NOMO-1 treated with DMSO at 0.1 percent for 48 hours (cell line): Measurements from ENCODE around the gene PITPNM3.
"Not testable (repeated sequence)": the region's sequence is repeated elsewhere in the genome, so short reads cannot be mapped to it uniquely, and the experiment has no call there.

Experiments used
- DNase-seq: peaks from one replicate; lab custom pipeline; 2025; ENCODE audit not compliant: unreplicated experiment; lab: John Stamatoyannopoulos, UW

The PITPNM3 gene

DNA sequence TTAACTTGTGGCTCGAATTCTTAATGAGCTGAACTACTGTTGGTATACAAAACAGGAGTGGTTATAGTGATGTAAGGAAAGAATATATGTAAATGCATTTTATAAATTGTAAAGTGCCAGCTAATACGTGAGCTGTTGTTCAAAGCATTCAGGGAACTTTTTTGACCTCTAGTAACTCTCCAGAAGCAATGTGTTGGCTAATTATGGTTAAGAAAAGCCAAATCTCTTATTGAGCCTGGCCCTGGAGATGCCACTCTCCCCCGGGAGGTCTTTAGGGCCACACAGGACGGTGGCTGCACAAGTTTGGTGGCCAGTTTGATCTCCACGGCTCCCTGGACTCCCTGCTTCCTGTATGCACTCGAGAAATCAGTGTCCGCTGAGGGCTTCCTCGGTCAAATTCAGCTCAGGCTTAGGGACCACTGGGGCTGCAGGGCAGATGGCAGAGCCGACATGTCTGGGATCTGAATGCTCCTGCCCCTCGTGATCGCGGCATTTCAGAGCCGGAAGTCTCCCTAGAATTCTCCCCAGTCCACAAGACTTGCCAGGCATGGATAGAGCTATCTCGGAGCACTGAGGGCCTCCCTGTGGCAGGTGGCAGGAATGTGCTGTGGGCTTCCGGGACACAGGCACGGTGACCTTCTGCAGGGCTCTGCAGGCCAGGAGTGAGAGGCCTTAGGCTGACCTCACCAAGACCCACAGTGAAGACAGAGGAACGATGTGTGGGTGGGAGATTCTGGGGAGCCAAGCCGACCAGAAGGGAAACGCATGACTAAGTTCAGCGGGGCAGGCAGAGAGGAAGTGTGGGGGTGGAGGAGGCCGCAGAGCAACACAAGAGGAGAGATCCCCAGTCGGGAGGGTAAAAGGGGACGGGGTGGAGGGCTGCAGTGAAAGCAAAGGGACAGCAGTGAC, 18.6 kb upstream of the PITPNM3 start:
- peak; percentile 31 for DNase-seq

DNA sequence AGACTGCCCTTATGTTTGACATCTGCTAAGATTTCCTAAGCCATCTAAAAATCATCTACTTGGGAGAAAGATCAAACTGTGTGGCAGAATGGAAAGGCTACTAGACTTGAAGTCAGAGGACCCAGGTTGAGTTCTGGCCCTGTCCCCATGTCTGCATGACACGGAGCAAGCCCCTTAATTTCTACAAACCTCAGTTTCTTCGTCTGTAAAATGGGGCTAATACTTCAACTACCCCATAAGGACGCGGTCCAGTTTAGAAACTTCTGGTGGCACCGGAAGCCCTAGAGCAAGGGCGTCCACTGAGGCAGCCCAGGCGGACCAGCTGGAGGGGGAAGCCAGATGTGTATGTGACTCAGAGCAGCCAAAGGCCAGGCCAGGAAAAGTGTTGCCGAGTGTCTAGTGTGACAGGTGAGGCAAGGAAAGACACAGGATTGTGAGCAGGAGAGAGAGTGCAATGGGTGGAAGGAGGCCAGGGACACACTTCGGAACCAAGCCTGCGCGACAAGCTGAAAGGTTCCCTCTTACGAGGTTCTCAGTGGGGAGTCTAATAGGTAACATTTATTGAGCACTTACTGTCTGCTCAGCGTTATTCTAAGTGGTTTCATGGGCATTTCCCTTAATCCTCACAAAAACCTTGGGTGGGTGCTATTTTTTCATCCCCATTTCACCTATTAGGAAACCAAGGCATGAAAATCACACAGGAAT, 17.8 kb upstream of the PITPNM3 start:
- no peak for DNase-seq

DNA sequence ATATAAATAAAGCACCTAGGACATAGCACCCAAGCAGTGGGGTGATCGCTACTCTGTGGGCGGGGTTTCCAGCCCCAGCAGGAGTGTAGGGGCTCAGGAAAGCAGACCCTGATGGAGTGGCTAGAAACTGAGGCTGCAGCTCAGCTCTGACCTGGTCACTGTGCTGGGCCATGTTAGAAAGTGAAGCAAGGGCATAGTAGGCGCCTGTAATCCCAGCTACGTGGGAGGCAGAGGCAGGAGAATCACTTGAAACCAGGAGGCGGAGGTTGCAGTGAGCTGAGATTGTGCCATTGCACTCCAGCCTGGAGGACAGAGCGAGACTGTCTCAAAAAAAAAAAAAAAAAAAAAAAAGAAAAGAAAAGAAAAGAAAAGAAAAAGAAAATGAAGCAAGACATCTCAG, 17.1 kb upstream of the PITPNM3 start:
- DNase-seq: not testable (repeated sequence)

DNA sequence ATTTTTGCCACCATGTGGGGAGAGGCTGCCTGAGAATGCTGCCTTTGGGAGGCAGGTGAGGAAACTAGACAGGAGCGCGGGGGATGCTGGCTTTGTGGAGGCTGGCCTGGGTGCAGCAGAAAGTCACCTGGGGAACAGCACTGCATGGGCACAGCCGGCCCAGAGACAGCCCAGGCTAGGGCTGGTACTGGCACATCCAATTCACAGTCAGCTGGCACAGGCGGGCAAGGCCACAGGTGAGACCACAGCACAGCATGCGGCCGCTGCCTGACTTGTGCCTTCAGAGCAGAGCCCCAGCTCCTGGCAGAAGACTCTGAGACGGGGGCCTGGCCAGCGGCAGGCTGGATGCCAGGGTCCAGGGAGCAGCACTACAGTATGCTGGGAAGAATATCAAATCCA, 16.6 kb upstream of the PITPNM3 start:
- DNase-seq: no peak

DNA sequence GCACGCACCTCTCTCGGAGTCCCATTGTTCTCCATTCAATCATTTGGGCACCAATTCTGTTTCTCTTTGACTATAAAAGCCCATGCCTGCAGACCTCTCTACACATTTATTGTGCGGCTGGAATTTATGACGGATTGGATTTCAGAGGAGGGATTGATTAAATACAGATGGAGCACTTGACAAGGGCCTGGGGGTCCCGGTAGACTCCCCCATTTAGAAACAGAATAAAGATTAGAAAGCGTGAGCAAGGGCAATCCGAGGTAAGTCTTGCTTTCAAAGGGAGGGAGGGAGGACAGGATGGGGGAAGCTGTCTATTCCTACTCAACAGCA, 15.1 kb upstream of the PITPNM3 start:
- no peak for DNase-seq

DNA sequence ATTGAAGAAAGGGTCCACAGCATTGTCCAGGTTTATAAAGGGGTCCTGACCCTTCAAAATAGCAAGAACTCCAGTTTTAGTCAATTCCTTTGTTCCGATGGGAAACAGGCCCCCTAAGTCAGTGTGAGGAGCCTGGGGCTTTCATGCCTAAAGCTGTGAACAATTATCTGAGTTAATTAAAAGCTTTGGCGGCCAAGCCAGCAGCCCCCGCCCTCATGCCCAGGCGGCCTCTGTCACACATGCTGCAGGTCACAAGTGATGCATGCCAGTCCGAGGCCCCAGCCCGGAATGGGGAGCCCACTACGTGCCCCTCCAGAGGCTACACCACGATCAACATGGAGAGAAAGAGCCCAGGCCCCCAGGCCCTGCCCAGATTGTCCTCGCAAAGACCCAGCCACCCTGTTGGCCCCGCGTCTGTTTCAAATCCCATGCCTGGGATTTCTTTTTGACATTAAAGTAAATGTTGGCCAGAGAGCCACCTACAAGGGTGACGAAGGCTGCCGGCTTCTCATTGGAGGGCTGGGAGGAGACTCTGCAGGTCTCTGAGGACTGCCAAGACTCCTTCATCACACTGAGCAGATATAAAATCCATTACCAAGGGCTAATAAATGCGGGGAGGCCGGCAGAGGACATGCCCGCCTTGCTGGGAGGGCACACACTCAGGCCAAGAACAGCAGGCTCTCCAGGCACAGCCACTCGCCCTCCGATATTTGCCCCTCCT, 14.5 kb upstream of the PITPNM3 start:
- DNase-seq: no peak

DNA sequence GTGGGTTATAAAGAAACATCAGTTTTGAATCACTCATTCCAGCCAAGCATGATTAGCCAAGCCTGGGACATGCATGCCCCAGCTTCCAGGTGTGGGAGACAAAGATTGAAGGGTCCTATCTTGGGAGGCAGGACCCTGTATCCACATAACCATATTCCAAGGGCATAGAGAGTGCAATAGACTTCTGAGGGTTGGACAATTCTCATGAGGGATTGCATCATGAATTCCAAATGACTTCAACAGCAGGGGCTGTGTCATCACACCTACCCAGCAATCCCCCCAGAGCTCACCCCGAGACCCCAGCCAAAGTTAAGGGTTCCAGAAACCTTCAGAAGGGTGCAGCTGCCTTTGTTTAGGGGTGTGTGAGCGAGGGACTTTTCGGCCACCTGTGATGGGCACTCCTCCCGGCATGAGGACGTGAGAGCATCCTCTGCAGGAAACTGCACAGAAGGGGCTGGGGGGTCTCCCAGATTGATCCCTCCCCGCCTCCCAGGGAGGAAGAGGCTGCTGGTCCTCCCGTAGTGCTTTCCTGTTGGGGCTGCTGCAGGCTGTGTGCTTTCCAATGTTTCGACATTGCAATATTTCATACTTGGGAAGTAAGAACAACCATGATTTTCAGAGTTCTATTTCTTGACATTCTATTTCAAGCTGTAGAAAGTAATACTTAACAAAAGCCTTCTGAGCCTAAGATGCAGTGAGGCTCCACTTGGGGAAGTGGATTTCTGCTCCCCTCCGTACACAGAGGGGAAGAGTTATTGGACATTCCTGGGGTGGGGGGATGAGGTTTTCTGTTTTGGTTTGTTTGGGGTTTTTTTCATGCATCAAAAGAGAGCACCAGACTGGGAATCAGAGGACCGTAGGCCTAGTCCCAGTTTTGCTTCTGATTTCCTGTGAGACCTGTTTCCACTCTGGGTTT, 13.3 kb upstream of the PITPNM3 start:
- no peak for DNase-seq

DNA sequence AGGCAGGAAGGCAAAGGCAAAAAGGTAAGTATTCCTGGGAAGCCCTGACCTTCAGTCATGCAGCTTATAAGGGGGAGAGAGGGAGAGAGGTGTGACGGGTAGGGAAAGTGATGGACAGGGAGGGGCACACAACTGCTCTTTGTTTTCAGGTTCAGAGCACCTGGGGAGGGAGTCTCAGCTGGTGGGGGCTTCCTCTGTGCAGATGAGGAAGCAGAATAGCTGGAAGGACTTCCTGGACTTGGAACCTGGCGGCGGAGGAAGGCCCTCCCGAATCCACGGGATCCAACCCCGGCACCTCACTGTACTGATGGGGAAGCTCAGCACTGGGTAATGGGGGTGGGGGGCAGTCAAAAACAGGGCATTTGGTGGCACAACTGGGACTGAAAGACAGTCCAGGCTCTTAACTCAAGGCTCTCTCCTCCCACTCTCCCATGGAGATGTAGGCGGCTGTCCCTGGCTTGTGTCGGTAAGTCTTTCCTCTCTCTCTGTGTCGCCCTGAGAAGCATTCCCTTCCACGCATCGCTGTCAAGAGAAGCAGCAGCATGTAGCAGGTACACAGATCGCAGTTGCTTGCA, 11.9 kb upstream of the PITPNM3 start:
- DNase-seq: no peak

DNA sequence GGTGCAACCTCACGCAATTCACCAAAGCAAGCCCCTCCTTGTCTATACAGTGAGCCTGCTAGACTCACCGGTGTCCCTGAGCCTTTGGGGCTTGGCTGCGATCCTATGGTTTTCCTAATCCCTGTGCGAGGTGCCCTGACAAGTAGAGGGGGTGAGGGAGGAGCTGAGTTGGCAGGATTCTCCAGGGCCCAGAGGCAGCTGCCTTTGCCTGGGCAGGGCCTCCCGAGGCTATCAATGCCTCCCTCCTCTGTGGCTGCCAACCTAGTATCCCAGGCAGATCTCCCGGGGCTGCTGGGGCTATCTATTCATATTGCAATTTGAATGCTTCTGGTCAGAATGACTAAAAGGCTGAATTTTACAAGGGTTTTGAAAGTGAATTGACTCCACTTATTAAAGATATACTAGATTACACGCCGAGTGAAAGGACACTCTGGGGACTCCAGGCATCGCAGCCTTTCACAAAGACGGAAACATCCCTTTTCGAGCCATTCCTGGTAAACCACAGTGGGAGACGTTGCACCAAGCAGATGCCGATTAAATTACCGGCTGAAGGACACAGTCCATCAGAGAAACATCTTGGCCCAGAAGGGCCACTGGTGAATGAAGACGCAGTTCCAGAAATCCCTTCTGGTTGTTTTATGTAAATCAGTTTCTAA, 11.3 kb upstream of the PITPNM3 start:
- DNase-seq: no peak

DNA sequence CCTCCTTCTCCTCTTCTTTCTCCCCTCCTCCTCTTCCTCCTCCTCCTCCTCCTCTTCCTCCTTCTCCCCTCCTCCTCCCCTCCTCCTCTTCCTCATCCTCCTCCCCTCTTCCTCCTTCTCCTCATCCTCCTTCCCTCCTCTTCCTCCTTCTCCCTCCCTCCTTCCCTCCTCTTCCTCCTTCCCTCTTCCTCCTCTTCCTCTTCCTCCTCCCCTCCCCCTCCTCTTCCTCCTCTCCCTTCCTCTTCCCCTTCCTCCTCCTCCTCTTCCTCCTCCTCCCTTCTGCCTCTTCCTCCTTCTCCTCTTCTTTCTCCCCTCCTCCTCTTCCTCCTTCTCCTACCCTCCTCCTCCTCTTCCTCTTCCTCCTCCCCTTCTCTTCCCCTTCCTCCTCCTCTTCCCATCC, 5.1 kb upstream of the PITPNM3 start:
- DNase-seq: no peak

DNA sequence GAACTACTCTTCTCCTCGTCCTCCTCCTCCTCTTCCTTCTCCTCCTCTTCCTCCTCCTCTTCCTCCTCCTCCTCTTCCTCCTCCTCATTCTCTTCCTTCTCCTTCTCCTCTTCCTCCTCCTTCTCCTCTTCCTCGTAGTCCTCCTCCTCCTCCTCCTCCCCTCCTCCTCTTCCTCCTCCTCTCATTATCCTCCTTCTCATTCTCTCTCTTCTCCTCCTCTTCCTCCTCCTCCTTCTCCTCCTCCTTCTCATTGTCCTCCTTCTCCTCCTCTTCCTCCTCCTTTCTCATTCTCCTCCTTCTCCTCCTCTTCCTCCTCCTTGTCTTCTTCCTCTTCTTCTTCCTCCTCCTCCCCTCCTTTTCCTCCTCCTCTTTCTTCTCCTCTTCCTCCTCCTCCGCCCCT, 4.1 kb upstream of the PITPNM3 start:
- no peak for DNase-seq

DNA sequence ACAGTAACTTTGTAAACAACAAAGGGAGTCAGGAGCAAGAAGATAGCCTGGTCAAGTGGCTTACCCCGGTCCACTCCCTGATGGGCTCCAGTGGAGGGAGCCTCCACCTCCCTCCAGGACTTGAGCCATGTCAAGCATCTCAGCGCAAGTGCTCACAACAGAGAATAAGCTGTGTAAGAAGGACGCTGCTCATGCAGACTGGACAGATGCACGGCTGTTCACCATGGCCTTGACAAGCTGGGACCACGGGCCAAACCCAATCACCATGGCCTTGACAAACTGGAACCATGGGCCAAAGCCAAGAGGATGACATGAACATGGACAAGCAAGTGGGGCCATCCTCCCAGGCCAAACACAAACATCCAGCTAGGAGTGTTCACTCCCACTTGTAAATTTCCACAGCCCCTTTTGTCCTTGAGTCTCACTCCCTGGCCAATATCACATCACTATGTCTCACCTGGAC, 3.4 kb upstream of the PITPNM3 start:
- DNase-seq: no peak

DNA sequence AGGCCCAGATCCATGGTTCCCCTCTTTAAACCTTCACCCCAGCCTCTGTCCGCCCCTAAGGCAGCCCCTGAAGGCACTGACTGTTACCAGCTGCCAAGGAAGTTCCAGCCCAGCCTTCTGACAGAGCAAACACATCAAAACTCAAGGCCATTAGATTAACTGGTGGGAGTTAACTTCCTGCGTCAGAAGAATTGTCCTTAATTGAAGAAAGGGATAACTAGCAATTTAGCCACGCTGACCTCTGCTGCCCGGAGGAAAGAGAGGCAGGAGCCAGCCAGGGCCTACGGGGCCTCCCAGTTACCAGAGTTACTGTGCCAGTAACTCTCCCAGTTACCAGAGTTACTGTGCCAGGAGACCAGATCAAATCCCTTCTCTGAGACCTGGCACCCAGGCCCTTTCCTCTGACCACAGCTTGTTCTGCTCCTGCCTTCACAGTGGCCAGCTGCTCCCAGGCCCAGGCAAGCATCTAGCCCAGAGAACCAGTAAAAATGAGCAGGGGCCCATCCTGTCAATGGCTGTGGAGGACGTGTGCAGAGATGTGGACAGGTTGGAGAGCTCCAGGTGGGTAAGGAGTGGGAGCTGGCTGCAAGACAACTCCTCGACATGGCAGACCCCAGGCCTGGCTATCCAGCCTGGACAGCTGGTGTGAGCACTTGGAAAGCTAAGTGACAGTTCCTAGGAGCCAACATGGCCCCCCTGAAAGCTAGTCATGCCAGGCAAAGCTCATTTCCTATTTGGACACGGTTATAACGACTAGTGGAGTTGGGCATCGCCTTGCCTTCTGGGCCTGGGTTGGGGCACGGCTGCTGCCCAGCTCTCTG, 2.8 kb upstream of the PITPNM3 start:
- no peak for DNase-seq

DNA sequence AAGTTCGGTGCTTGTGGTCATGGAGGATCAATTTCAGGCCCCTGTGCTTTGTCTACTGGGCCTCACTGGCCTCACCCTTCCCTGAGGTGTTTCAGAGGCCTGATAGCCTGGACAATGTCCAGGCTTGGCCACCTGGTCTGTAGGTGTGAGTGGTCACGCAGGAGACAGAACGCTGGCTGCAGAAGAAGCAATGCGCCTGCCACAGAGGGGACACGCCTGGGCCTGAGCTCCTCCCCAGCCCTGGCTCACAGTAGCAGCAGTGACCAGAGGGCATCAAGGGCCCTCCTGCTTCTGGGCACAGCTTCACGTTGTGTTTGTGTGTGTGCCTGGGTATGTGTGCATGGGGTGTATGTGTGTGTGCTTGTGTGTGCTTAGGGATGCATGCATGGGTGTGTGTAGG, 1.9 kb upstream of the PITPNM3 start:
- no peak for DNase-seq

DNA sequence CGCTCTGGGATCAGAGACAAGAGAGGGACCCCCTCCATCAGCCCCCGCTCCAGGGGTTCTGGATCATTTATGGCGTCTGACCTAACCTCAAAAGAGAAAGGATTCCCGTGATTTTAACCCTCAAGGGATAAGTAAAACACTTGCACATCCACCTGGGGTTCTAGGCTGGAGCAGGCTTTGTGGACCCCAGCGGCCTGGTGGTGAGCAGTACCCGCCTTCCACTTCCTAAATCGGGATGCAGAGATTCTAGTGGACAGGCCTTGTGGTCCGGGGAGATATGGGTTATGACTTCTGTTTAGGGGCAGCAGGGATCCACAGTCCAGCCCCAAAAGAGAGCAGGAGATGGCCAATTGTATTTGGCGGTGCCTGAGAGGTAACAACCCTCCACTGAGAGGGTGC, 684 bp upstream of the PITPNM3 start:
- no peak for DNase-seq

DNA sequence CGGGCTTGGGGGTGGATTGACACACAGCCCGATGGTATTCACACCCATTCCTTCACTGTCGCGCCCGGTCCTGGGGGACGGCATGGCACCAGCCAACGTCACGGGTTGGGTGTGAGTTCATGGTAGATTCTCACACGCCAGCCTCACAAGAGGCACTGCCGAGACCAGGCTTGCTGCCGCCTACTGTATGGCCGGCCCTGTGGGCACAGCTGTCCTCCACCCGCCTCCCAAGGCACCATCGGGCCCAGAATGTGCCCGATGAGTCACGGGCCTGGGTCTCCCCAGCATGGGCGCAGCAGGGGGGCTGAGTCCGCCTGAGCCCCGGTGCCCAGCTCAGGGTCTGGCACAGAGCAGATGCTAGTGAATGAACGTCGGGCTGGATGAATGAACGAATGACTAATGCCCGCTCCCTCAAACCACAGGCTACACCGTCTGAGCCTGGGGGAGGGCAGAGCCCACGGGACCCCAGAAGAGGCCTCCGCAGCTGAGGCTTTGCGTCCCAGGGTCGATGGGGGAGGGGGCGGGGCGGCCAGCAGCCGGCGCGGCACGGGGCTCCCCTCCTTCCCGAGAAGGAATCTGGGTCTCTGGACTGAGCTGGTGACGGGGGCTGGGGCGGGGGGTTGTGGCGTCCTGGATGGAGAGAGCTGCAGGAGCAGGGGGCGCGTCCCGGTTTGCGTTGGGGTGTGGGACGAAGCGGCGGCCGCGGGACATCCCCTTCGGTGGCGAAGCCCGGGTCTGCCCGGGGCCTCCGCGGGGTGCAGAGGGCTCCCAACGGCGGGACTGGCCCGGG, 829 bp downstream of the PITPNM3 start:
- DNase-seq: no peak

DNA sequence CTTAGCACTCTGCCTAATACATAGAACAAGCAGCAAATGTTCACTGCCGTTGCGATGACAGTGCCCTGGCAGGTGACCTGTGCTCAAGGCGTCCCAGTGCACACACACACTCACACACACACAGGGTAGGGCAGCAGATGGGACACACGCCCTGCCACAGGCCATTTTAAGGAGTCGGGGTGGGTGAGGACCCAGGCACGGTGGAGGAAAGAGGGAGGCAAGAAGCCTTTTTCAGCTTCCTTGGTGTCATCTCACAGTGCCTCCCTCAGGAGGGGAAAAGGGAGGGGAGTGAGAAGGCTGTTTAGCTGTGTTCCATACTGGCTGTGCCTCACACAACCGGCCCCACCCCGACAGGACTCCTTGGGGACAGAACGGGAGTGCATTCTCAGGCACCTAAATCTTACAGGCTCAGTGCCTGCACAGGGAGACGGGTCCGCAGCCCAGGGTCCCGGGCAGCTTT, 1.5 kb downstream of the PITPNM3 start:
- no peak for DNase-seq

DNA sequence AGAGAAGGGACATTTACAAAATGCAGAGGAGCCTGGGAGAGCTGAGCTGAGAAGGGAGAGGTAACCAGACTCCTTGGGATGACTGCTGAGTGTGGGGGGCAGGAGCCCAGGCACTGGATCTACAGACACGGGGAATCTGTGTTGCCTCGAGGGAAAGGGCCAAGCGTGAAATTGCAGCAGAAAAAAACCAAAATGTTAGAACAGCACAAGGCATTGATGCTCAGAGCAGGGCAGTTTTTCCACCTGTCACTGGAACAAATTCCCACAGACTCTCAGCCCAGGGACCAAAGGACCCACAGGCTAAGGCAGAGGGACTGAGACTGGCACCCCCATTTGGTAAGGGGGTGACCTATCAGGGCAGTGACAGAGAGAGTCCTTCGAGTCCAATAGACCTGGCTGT, 2.0 kb downstream of the PITPNM3 start:
- no peak for DNase-seq
